Fibroblast of the conjunctiva (primary cell): Measurements from ENCODE around the gene KRT13.
A peak's percentile ranks its signal among the peaks of the same experiment; 100 is the strongest.

Experiments
- DNase-seq: peaks from one replicate; pipeline ENCODE4 v3.0.0-alpha.2; 2010; ENCODE audit warnings: low read depth

Gene KRT13

DNA sequence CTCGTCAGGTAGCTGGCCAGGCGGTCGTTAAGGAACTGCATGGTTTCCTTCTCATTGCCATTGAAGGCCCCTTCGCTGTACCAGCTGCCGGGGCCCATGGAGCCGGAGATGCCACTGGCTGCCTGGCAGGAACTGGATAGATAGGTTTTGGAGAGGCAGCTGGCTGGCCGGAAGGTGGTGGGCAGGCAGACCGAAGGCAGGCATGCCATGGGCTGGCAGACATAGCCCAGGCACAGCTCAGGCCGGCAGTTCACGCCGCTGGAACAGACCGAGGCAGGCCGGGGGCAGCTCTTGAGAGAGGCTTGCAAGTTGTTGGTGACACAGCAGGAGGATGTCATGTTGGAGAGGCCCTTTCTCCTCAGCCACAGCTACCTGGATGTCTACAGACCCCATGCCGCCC lies 38.4 kb downstream of the KRT13 start, which contains the start of gene KRT32:
Gene KRT32, minus strand, starts transcription at position 399 of the 400 bp plus-strand sequence. Its CDS starts 61 bp downstream, at position 338.
- no peak for DNase-seq

DNA sequence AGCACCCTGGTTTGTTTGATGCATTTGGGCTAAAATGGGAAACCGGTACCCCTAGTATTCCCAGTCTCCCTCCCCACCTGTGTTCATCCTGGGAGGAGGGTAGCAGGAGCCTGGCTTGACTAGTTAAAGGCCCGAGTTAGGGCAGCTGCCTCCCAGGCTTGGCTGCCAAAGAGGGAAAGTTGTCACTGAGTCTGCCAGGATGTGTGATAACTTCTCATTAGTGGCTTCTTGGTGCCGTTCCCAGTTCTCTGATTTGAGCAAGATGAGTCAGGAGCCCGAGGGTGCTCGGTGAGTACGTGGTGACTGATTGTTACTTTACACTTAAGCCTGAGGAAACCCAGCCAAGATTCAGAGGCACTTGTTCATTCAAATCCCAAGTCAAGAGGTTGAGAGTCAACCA lies 40.7 kb downstream of the KRT13 start:
- peak; percentile 68 for DNase-seq

DNA sequence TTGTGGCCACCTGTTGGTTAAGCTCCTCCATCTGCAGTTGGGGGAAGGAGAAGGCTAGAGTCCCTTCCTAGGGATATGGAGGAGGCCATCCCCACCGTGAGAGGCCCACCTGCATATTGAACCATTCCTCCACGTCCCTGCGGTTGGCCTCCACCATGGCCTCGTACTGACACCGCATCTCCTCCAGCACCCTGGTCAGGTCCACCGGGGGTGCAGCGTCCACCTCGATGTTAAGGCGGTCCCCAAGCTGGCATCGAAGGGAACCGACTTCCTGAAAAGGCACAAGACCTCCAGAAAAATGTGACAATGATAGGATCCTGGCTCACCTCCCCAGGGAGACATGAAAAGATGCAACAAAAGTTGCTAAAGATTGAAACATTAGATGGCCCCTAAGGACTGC lies 41.2 kb downstream of the KRT13 start:
- no peak for DNase-seq

DNA sequence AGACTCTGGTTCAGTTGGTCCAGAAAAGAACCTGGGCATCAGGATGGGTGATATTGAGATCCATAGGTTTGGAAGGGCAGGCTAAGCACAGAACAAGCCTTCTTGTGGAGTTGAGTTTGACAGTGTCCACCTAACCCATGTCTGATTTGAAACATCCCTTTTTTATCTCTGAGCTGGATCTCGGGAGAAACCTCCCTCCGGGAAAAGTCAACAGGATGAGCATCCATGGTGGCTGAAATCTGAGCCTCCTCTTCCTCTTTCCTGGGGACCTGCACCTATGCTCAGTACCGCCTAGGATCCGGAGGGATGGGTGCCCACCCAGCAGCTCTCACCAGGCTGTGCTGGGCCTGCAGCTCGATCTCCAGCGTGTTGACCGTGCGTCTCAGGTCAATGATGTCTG lies 41.7 kb downstream of the KRT13 start:
- DNase-seq = no peak

DNA sequence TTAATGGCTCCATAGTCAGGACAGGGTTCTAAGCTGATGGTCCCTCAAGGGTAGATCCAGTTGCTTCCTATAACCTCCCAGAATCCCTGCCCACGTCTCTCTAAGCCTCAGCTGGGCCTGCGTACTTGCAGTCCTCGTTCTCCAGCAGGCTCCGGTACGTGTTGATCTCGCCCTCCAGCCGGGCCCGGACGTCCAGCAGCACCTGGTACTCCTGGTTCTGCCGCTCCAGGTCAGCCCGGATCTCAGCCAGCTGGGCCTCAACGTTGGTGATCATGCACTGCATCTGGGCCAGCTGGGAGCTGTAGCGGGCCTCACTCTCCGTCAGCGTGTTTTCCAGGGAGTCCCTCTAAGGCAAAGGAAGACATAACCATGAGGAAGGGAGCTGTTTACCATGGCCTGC lies 42.7 kb downstream of the KRT13 start:
- no peak for DNase-seq

DNA sequence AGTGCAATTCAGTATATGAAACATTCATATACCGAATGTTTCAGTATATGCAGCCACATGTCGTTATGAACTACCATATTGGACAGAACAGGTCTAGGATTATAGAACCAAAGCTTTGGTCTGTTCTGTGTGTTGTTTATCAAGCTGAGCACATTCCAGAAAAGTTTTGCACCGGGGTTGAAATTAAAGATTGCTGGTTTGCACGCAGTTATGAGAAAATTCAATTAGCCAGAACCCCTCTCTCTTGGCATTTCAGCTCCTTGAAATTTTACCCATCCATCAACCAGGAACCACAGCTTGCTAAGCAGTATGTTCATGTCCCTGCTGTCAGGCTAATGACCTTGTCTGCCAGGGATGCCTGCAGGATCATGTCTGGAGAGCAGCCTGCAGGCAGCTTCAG lies 47.7 kb downstream of the KRT13 start:
- no peak for DNase-seq

DNA sequence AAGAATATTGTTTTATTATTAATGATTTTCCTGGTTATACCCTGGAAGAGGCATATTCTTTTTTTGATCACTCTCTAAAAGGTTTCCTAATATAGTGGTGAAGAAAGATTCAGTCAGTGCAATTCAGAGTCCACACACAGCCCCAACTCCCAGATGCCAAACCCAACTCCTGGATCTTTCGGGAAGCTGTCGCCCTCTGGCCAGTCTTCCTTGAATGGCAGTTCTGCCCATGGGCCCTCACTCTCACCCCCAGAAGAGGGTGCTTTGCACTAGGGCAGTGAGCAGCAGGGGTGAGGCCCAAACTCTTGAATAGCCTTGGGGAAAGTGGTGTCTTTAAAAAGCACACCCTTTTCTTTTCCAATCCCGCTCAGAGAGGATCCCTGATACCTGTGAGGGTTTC lies 49.2 kb downstream of the KRT13 start:
- DNase-seq = no peak

DNA sequence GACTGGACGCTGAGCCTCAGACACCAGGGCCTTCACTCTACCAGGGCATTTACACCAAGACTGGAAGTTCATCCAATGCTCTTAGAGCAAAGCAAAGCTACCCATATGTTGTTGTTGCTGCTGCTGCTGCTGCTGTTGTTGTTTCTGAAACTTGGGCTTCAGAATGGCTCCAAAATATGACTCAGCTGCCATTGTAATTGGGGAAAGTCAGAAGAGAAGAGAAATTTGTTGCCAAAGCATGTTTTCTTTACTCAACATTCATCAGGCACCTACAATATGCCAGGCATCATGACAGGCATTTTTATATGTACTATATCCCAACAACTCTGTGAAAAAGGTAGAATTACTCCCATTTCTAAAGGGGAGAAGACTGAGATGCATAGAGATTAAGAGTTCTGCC lies 50.2 kb downstream of the KRT13 start:
- DNase-seq = no peak

DNA sequence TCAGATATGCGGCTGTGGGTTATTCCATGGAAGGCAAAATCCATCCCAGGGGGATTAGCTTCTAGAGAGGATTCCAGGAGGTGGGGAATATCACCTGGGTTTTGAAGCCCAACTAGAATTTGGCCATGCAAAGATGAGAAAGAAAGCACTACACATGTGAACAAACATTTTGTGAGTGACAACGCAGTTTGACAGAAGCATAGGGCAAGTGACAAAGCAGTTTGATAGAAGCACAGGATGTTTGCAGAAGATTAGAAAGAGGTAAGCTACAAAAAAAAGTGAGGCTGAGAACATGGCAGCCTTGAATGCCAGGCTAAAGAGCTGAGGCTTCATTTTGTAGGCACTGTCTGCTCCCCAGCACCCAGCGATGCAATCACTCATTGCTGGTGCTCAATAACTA lies 52.3 kb downstream of the KRT13 start:
- DNase-seq = no peak

DNA sequence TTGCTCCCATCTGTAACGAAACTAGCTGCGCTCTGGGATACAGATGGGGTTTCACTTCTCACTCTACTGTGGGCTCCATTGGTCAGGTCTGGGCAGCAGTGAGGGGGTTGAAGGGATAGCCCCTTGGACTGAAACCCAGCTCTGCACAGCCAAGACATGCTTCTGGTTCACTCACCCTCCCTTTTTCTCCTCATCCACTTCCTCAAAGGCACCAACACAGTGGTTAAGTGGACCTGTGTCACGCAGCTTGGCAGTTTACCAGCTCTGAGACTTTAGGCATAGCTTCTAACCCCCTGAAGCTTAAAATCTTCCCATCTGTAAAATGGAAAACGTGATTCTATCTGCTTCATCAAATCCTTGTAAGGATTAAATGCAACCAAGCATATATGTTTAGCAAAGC lies 53.1 kb downstream of the KRT13 start:
- no peak for DNase-seq

DNA sequence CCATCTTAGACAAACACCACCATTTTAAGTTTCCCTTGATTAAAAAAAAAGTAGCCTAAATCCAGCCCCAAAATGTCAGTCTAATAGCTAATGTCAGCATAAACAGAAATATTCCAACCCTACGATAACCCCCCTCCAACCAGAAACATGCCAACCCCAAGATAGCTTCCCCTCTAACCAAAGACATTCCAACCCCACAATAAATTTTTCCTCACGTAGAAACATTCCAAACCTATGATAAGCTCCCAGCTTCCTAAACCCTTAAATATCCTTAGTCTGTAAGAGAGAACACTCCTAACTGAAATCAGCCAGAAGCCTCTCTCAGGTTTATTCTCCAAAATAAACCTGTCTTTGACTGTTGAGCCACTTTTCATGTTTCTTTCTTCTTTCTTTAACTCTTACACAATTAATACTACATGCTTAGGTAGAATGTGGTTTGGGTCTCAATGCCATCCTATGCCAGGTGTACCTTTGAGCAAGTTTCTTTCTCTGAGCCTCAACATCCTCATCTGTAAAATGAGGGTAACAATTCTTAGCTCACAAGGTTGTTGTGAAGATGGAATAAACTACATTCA lies 54.2 kb downstream of the KRT13 start:
- DNase-seq = no peak
